Activated CD4-positive, alpha-beta T cell treated with anti-CD3 and anti-CD28 coated beads for 4 hours (primary cell): Measurements from ENCODE around the gene NADSYN1.

Source experiments
- DNase-seq, 2 donors: peaks; one replicate each; pipeline ENCODE4 v3.0.0-alpha.2; 2020

Gene NADSYN1

DNA sequence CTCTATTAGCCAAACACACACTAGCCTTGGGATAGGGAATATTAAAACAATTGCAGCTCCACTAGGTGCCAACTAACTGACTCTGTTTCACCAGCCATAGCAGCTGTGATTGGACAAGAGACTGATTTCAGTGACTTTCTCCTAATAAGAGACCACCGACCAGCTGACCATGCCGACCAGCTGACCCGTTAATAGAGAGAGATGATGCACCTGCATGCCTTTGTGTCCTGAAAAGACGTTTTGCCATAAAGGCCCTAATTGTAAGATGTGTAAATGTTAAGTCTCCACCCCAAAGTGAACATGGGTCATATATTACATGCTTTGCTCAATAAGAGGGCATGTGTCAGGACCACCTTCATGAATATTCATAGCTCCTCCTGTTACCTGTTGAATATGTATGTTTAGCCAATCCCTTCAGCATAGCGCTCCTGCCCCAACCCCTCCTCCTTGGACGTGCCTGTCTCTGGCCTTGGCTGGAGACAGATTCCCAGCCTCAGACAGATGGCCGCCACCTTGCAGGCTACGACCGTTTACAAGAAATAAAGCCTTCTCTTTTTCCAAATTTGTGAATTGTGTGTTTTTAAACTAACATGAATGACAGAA, 1.3 kb upstream of the NADSYN1 start:
- no peak for DNase-seq

DNA sequence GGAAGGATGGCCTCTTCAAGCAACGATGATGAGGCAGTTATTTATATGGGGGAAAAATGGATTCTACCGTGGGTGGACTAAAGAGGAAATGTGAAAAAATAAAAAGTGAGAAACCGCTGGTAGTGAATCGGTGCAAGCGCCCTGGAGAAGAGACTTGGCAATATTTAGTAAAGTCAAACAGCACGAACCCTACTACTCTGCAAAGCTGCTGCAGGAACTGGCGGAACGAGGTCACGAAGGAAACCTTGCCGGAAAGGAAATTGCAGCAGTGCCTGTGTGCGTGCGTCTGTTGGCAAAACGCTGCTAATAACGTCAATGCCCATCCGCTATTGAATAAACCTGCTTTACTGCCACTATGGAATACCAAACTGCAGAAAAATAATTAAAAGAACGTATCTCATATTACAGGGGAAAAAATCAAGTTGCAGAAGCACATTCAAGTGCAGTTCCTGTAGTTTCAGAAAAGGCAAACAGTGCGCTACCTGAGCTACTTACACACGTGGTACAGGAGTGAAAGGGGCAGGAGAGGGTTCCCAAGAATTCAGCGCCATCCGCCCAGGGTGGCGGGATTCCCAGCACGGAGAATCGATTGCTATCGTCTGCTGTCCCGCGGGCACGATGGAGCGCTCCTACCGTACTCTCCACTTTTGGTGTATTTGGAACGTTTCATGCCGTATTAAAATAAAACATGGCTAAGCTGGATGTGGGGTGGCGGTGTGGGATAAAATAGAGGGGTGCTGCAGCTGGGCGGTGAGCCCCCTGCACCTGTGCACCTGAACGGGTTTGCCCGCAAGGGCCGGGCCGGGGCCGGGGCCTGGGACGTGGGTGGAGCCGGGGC, 585 bp upstream of the NADSYN1 start:
- DNase-seq, result peak; percentile 36 to 37

DNA sequence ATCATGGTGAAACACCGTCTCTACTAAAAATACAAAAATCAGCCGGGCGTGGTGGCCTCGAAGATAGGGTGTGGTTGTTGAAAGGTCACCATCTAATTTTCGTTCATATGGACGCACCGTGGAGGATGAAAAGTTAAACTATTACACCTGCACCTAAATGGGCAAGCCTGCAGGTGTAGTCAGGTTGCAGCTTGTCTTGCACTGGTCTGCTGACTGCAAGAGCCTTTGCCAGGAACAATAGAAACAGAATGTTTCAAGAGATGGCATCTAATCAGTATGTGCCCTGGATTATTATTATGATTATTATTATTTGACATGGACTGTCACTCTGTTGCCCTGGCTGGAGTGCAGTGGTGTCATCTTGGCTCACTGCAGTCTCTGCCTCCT, 908 bp downstream of the NADSYN1 start:
- no peak for DNase-seq

DNA sequence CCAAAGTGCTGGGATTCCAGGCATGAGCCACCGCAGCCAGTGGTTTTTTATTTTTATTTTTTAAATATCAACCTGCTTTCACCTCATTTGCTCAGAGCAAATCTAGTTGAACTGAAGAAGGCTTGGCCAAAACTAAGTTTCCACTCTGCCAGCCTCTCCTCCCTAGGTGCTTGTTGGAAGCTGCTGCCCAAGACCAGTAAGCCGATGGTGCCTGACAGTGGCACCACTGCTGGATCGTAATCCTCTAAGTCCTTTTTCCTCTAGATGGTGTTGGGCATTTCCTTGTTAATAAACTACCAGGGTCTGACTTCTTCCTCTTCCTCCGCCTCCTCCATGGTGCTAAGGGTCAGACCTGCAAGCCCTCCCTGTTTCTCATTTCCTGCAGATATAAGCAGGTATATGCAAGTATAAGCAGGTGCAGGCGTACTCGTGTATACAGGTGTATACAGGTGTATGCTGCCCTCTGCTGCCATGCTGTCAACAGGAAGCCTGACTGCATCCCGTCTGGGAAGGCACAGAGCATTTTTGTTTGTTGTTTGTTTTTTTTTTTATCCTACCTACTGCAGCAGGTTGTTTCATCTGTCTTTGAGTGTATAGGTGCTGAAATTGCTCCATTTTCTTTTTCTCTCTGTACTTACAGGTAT, 1.6 kb downstream of the NADSYN1 start:
- peak; percentile 38 to 44 for DNase-seq

DNA sequence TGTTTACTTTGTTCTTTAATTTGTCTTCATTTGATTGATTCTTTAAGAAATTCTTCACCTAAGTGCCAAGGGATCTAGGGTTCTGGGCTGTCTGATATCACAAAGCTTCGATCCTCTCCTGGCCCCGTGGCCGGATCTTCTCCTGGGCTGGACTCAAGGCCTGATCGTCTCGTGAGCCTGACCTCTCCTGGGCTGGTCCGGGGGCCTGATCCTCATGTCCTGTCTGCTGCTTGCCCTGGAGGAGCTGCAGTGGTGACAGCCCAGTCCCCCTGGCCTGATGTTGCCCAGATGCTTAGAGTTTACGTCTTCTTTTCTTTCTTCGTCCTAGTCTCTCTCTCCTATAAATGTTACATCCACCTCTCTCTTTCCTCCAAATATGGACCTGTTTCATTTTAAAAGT, 3.3 kb downstream of the NADSYN1 start:
- DNase-seq, result no peak

GRCh38 chr11:71456831-71457230, 3.8 kb downstream of the NADSYN1 start:
- DNase-seq, result no peak

DNA sequence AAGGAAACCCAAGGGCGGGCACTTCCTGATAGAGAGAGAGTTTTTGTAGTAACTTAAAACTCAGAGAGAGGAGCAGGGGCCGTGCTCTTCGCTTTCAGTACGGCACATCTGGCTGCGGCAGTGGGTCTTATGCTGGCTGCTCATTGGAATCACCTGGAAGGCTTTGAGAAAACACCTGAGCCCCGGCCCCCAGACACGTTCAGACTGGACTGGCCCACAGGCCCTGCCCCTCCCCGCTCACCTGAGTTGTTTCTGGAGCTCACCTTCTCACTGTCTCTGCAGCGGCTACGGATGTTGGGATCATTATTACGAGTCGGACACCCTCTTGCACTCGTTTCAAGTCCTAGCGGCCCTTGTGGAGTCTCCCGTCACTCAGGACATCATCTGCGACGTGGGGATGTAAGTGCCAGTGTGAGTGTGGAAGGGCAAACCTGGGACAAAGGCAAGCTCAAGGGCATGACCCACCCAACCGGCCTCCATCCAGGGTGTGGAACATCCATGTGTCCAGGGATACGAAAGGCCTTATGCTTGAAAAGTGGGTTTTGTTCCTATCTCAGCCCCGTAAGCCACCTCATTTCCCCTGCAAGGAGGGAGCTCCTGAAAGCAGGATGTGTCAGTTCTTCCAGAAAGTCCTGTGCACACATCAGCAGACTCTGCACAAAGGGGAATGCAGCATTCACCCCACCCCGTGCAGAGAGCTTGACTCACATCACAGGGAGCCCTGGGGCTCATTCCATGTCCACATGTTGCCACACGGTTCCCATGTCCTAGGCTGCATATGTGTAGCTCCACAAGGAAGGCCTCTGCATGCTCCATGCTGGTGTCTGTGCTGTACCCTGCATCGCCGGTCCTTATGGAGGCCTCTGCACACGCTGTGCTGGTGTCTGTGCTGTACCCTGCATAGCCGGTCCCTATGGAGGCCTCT, 5.4 kb downstream of the NADSYN1 start:
- no peak for DNase-seq

DNA sequence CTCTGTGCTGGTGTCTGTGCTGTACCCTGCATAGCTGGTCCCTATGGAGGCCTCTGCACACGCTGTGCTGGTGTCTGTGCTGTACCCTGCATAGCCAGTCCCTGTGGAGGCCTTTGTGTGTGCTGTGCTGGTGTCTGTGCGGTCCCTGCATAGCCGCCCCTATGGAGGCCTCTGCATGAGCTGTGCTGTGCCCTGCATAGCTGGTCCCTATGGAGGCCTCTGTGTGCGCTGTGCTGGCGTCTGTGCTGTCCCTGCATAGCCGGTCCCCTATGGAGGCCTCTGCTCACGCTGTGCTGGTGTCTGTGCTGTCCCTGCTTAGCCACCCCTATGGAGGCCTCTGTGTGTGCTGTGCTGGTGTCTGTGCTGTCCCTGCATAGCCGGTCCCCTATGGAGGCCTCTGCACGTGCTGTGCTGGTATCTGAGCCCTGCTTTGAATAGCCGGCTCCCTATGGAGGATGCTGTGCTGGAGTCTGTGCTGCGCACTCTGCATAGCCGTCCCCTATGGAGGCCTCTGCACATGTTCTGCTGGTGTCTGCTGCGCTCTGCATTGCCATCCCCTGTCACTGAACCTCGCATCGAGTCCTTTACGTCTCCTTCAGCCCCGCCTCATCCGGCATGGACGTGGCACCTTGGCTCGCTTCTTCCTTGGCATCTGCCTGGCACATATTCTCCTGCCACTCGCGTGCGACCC, 6.2 kb downstream of the NADSYN1 start:
- DNase-seq, result no peak

- DNase-seq, result no peak
Measured at GRCh38 chr11:71459767-71460320, 6.8 kb downstream of the NADSYN1 start.

DNA sequence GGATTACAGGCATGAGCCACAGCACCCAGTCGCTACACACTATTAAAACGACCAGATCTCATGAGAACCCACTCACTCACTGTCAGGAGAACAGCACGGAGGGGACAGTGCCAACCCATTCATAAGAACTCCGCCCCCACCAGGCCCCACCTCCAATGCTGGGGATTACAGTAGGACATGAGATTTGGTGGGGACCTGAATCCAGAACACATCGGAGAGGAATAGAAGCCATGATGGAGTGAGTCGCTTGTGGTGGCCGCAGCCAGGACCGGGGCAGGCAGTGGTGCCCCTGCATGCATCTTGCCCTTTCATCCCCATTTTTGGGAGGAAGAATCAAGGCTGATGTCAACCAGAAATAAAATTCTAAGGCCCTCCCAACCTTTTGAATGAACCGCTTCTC, 8.7 kb downstream of the NADSYN1 start:
- DNase-seq, result no peak

DNA sequence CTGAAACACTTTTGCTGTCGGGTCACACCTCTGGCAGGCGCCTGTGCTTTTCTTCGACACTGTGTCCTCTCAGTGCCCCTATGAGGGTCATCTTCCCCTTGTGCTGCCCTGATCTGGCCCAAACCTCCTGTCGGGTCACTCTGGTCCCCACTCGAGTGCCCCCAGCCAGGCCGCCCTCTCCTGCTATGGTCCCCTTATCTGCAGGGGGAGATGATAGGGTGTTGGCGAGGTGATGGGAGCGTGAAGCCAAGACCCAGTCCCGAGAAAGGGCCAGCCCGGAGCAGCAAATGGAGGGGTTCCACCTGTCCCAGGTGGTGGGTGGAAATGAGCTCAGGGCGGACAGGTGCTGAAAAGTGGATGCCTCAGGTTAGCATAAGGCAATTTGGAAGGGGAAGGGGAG, 9.7 kb downstream of the NADSYN1 start:
- DNase-seq, result no peak

- no peak for DNase-seq
Measured at GRCh38 chr11:71463331-71464211, 10.6 kb downstream of the NADSYN1 start.

- DNase-seq, result no peak
Measured at GRCh38 chr11:71465054-71465453, 12.1 kb downstream of the NADSYN1 start.

DNA sequence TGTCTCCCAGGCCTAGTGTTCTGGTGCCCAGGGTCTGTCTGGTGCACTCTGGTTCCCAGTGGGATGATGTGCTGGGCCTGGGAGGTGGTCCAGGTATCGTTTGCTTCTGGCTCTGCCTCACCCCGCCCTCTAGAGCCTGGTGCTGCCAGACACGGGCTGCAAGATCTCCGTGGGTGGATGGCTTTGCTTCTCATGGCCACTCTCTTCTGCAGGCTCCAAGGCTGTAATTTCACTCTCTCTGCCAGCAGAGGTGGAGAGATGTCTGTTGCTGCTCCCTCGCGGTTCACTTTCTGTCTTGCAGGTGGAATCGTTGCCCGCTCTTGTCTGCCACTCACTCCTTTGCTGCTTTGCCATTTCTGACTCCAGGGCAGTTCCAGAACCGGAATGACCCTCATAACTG, 13.4 kb downstream of the NADSYN1 start:
- no peak for DNase-seq

DNA sequence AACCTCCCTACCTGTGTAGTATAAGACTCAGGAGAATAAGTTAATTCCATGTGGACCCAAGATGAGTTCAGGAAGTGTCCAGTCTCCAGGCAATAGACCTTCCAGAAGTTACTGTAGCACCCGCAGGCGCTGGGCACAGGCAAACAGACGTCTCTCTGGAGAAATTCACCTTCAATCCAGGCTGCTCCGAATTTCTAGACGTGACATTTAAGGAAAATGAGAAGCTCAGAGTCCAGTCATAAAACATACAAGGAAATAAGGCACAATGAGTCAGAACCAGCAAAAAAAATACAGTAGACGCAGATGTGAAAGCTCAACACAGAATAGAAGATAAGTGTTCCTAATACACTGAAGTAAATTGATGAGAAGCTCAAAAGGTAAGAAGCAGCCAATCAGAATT, 14.2 kb downstream of the NADSYN1 start:
- no peak for DNase-seq

DNA sequence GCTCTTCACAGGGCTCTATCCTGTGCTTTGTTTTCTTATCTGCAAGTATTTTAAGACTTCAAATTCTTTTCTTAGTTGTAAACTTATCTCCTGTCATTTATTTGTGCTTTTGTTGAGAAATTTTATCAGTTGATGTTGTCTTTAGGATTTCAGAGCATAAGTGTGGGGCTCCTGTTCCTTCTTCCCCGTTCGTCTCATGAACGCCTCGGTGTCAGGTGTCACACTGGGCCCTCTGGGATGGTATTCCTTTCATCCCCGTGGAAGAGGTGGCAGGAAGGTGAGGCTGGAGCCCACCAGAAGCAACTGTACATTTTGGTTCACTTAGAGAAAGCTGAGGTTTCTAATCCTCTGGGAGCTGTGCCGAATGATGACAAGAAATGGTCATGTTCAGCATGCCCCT, 17.9 kb downstream of the NADSYN1 start:
- no peak for DNase-seq

DNA sequence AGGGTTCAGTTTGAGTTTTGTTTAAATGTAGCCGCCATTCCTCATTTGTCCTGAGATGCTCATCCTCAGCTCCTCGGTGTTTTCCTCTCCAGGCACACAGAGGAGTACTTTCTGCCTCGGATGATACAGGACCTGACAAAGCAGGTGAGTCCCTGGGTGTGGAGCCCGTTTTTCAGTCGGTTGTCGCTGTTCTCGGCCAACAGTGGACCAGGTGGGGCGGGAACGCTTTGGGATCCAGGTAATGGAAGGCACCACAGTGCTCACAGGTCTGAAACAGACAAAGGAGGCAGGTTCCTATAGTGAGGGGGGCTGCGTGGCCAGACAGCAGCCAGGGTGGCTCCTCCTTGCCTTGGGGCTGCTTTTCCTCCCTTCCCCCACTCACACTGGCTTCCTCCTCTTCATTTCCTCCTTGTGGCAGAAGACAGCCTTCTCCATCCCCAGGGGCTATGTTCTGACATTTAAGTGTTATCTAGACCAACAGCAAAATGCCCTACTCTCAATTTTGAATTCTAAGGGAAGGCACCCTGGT, 19.4 kb downstream of the NADSYN1 start:
- DNase-seq, result no peak

DNA sequence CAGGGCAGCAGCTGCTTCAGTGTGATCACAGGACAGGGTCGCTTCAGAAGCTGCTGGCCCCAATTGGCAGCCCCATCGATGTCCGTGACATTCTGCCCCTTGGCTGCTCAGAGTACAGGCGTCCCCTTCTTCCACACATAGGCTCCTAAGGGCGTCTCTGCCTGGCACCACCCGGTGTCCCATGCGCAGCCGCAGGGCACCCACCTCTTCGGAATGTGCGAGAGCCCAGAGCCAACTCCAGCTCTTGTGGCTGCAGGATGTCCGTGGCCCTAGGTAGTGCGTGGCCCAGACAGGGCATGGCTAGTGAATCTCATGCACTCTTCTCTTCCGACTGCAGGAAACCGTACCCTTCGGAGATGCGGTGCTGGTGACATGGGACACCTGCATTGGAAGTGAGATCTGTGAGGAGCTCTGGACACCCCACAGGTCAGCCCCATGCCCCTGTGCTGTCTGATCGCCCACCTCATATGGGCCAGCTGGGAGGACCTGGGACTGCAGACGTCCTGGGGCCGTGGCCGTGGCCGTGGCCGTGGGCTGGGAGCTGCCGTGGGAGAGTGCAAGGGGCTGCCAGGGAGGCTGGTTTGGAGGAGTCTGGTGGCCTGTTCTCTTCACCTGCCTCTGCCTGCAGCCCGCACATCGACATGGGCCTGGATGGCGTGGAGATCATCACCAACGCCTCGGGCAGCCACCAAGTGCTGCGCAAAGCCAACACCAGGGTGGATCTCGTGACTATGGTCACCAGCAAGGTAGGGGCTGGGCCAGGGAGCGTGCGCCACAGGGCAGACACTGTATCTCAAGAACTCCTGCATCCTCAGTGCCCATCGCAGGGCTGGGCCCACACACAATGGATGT, 20.2 kb downstream of the NADSYN1 start:
- no peak for DNase-seq

DNA sequence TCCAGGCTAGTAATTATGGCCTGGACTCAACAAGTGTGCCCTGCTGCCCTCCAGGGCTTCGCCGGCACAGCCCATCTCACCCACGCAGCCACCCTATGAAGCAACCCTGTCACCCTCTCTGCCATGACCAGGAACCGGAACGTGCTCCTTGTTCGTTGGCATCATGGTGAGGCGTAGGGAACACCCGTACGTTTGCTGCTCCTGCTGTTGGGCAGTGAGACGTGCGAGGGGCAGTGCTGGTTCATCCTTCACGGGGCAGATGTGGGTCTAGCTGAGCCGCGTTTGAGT, 20.7 kb downstream of the NADSYN1 start:
- no peak for DNase-seq

DNA sequence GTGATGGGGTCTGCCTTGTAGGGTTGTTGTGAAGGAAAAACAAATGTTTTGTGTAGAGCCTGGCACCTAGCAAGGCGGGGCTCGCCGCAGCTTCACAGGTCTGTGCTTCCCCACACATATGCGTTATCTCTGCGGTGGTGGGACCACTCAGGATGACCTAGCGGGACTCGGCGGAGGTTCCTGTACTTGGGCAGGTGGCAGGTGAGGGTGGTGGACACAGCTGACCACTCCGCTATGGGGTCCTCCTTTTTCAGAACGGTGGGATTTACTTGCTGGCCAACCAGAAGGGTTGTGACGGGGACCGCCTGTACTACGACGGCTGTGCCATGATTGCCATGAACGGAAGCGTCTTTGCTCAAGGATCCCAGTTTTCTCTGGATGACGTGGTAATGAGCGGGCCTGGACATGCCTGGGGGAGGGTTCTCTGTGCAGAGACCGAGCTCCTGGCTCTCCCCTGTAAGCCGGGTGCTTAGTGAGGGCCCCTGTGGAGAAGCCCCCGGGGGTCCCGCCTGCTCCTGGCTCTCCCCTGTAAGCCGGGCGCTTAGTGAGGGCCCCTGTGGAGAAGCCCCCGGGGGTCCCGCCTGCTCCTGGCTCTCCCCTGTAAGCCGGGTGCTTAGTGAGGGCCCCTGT, 21.3 kb downstream of the NADSYN1 start:
- DNase-seq, result no peak
